GM18517 (cell line): ENCODE data around the gene KCNJ14.

ENCODE experiments used
- ATAC-seq: cut with Tn5 transposase; IDR thresholded peaks from one replicate; pipeline ENCODE4 v1.9.1; 2021; ENCODE audit warnings: mild to moderate bottlenecking, moderate library complexity; ENCODE audit not compliant: unreplicated experiment

KCNJ14 gene

GRCh38 chr19:48502350-48503018 is 47.1 kb downstream of the KCNJ14 start:
- ATAC-seq: no peak

GRCh38 chr19:48506138-48506733 is 50.9 kb downstream of the KCNJ14 start:
- no peak for ATAC-seq

- ATAC-seq: no peak
Measured at GRCh38 chr19:48507911-48508439, 52.6 kb downstream of the KCNJ14 start.

GRCh38 chr19:48508729-48509411 is 53.5 kb downstream of the KCNJ14 start:
- ATAC-seq: no peak

GRCh38 chr19:48509467-48510194 is 54.3 kb downstream of the KCNJ14 start:
- no peak for ATAC-seq

GRCh38 chr19:48510421-48511268 is 55.3 kb downstream of the KCNJ14 start:
- no peak for ATAC-seq

GRCh38 chr19:48511321-48511731 is 56.0 kb downstream of the KCNJ14 start:
- no peak for ATAC-seq

GRCh38 chr19:48511800-48512503 is 56.6 kb downstream of the KCNJ14 start, which contains the start of gene LMTK3:
Gene LMTK3, minus strand, starts transcription at chr19:48511835. Its CDS starts 259 bp downstream, at chr19:48511576.
- ATAC-seq: no peak

GRCh38 chr19:48512504-48513288 is 57.3 kb downstream of the KCNJ14 start:
- ATAC-seq: no peak

GRCh38 chr19:48513289-48514122 is 58.1 kb downstream of the KCNJ14 start:
- ATAC-seq: no peak

GRCh38 chr19:48514123-48514458 is 58.7 kb downstream of the KCNJ14 start:
- no peak for ATAC-seq

GRCh38 chr19:48516536-48516935 is 61.2 kb downstream of the KCNJ14 start:
- no peak for ATAC-seq
